ENCODE data around the gene CPN1.

The CPN1 gene

DNA sequence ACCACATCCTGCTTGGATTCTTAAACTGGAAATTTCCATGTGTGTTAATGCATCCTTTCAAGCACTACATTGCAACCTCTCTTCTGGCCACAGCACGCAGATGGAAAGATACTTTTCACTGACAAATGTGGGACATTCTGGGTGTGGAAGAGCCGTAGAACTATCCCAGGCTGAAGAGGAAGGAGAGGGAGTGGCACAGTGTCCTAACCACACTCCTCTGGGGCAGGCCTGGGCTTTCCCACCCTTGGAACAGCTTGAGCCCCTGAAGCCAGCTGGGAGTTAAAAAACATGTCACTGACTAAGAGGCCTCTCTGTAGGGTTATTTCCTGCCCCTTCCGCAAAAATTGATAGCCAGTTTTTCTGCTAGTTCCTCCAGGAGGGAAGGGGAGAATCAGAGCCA lies 37.9 kb downstream of the CPN1 start:
- H3K9ac ChIP-seq (ENCODE audit: insufficient read length), result no peak overlapping the region
- DNase-seq (ENCODE audit: low read depth, low spot score), result no peak

GRCh38 chr10:100043344-100043743 lies 38.3 kb downstream of the CPN1 start:
- TF ChIP-seq POLR2AphosphoS5 (IDR thresholded peaks at IDR 0.05; ENCODE audit: borderline replicate concordance, low read depth, low read length), result no peak
- TF ChIP-seq EZH2 (IDR thresholded peaks at IDR 0.05), result no peak
- TF ChIP-seq FOXP2 (optimal IDR thresholded peaks at IDR 0.05; ENCODE audit: control extremely low read depth, extremely low read length, insufficient read depth), result no peak
- Histone ChIP-seq H3K36me3 (ENCODE audit: insufficient read depth, low read length) (no peaks in the 10 kb centered on the region), H3K9me3 (ENCODE audit: low read depth, low read length) (no peaks in the 10 kb centered on the region), H3K27ac (no peak overlapping the region), H3K4me3 (no peak overlapping the region), H3K9ac (ENCODE audit: insufficient read length) (no peak overlapping the region)
- DNase-seq (ENCODE audit: low read depth, low spot score), result no peak

More for the DNA sequence above, 37.9 kb downstream of the CPN1 start:
- TF ChIP-seq POLR2AphosphoS5 (IDR thresholded peaks at IDR 0.05; ENCODE audit: borderline replicate concordance, low read depth, low read length) (no peak), EZH2 (IDR thresholded peaks at IDR 0.05) (no peak), FOXP2 (optimal IDR thresholded peaks at IDR 0.05; ENCODE audit: control extremely low read depth, extremely low read length, insufficient read depth) (no peak)
- no peaks in the 10 kb centered on the region for H3K36me3 ChIP-seq (ENCODE audit: insufficient read depth, low read length)
- H3K4me3 ChIP-seq, result no peak overlapping the region
- H3K9me3 ChIP-seq (ENCODE audit: low read depth, low read length), result no peaks in the 10 kb centered on the region
- H3K27ac ChIP-seq, result peak overlapping the region; percentile 57; the same call in 1 of the 2 replicates

- TF ChIP-seq FOXP2 (optimal IDR thresholded peaks at IDR 0.05; ENCODE audit: control extremely low read depth, extremely low read length, insufficient read depth) (no peak), POLR2AphosphoS5 (IDR thresholded peaks at IDR 0.05; ENCODE audit: borderline replicate concordance, low read depth, low read length) (no peak), EZH2 (IDR thresholded peaks at IDR 0.05) (no peak)
- no peak overlapping the region for H3K9ac ChIP-seq (ENCODE audit: insufficient read length)
- no peak for DNase-seq (ENCODE audit: low read depth, low spot score)
- no peaks in the 10 kb centered on the region for H3K9me3 ChIP-seq (ENCODE audit: low read depth, low read length)
- no peak overlapping the region for H3K4me3 ChIP-seq
- H3K27ac ChIP-seq, result no peak overlapping the region
- no peaks in the 10 kb centered on the region for H3K36me3 ChIP-seq (ENCODE audit: insufficient read depth, low read length)
Observed at GRCh38 chr10:100041306-100042002, 40.2 kb downstream of the CPN1 start.

GRCh38 chr10:100038561-100039071 lies 43.1 kb downstream of the CPN1 start:
- no peak for DNase-seq (ENCODE audit: low read depth, low spot score)
- no peak for TF ChIP-seq FOXP2 (optimal IDR thresholded peaks at IDR 0.05; ENCODE audit: control extremely low read depth, extremely low read length, insufficient read depth)
- no peak for TF ChIP-seq POLR2AphosphoS5 (IDR thresholded peaks at IDR 0.05; ENCODE audit: borderline replicate concordance, low read depth, low read length)
- TF ChIP-seq EZH2 (IDR thresholded peaks at IDR 0.05), result no peak
- Histone ChIP-seq H3K9ac (ENCODE audit: insufficient read length) (no peak overlapping the region), H3K36me3 (ENCODE audit: insufficient read depth, low read length) (no peaks in the 10 kb centered on the region), H3K27ac (no peak overlapping the region), H3K4me3 (no peak overlapping the region), H3K9me3 (ENCODE audit: low read depth, low read length) (no peaks in the 10 kb centered on the region)

- Histone ChIP-seq H3K27ac (no peak overlapping the region), H3K9me3 (ENCODE audit: low read depth, low read length) (no peaks in the 10 kb centered on the region), H3K36me3 (ENCODE audit: insufficient read depth, low read length) (no peaks in the 10 kb centered on the region), H3K9ac (ENCODE audit: insufficient read length) (no peak overlapping the region), H3K4me3 (no peak overlapping the region)
- no peak for TF ChIP-seq POLR2AphosphoS5 (IDR thresholded peaks at IDR 0.05; ENCODE audit: borderline replicate concordance, low read depth, low read length)
- no peak for TF ChIP-seq FOXP2 (optimal IDR thresholded peaks at IDR 0.05; ENCODE audit: control extremely low read depth, extremely low read length, insufficient read depth)
- TF ChIP-seq EZH2 (IDR thresholded peaks at IDR 0.05), result no peak
- no peak for DNase-seq (ENCODE audit: low read depth, low spot score)
Observed at GRCh38 chr10:100037758-100038315, 43.8 kb downstream of the CPN1 start.

GRCh38 chr10:100036850-100037249 lies 44.8 kb downstream of the CPN1 start:
- no peak overlapping the region for H3K9ac ChIP-seq (ENCODE audit: insufficient read length)
- H3K27ac ChIP-seq, result no peak overlapping the region
- H3K36me3 ChIP-seq (ENCODE audit: insufficient read depth, low read length), result no peaks in the 10 kb centered on the region
- TF ChIP-seq POLR2AphosphoS5 (IDR thresholded peaks at IDR 0.05; ENCODE audit: borderline replicate concordance, low read depth, low read length) (no peak), FOXP2 (optimal IDR thresholded peaks at IDR 0.05; ENCODE audit: control extremely low read depth, extremely low read length, insufficient read depth) (no peak), EZH2 (IDR thresholded peaks at IDR 0.05) (no peak)
- H3K9me3 ChIP-seq (ENCODE audit: low read depth, low read length), result no peaks in the 10 kb centered on the region
- no peak overlapping the region for H3K4me3 ChIP-seq
- DNase-seq (ENCODE audit: low read depth, low spot score), result no peak

DNA sequence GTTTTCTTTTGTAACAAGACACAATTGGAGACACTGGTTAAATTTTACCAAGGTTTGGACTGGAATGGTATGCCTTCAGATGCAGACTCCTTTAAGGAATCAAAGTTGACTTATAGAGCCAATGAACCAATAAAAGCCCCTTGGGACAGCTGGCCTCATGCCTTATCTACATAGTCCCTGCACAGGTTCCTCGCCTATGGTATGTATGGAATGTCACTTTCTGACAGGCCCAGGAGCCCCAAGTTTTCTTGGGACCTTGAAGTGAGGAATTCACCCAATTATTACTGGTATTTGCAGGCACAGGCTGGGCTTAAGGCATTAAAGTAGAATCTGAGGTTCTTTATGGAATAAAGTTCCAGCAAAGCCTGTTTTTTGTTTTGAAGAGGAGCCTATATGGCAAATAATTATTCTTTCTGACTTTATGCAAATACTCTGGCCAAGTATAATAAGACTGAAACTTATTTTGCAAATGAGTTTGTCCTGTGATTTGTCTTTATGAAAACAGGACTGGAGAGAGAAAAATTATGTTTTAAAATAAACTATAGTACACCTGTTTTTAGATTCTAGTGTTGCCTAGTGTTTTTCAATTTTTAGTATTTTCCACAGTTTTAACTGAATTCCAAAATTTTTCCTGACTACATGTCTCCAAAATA lies 47.8 kb downstream of the CPN1 start:
- Histone ChIP-seq H3K9me3 (ENCODE audit: low read depth, low read length) (no peaks in the 10 kb centered on the region), H3K36me3 (ENCODE audit: insufficient read depth, low read length) (no peaks in the 10 kb centered on the region), H3K4me3 (no peak overlapping the region), H3K9ac (ENCODE audit: insufficient read length) (no peak overlapping the region), H3K27ac (no peak overlapping the region)
- TF ChIP-seq FOXP2 (optimal IDR thresholded peaks at IDR 0.05; ENCODE audit: control extremely low read depth, extremely low read length, insufficient read depth) (no peak), POLR2AphosphoS5 (IDR thresholded peaks at IDR 0.05; ENCODE audit: borderline replicate concordance, low read depth, low read length) (no peak), EZH2 (IDR thresholded peaks at IDR 0.05) (no peak)
- DNase-seq (ENCODE audit: low read depth, low spot score), result no peak

GRCh38 chr10:100027416-100027815 lies 54.3 kb downstream of the CPN1 start:
- H3K9me3 ChIP-seq (ENCODE audit: low read depth, low read length), result no peaks in the 10 kb centered on the region
- no peak for TF ChIP-seq FOXP2 (optimal IDR thresholded peaks at IDR 0.05; ENCODE audit: control extremely low read depth, extremely low read length, insufficient read depth)
- no peak for TF ChIP-seq EZH2 (IDR thresholded peaks at IDR 0.05)
- no peak for TF ChIP-seq POLR2AphosphoS5 (IDR thresholded peaks at IDR 0.05; ENCODE audit: borderline replicate concordance, low read depth, low read length)

More at GRCh38 chr10:100027416-100027815, 54.3 kb downstream of the CPN1 start:
- no peak for DNase-seq (ENCODE audit: low read depth, low spot score)
- Histone ChIP-seq H3K36me3 (ENCODE audit: insufficient read depth, low read length) (no peaks in the 10 kb centered on the region), H3K9ac (ENCODE audit: insufficient read length) (no peak overlapping the region), H3K27ac (no peak overlapping the region), H3K4me3 (no peak overlapping the region)

Data from SK-N-MC (cell line).